Measurements from ENCODE around the gene C16orf96.
A peak's percentile ranks its signal among the peaks of the same experiment; 100 is the strongest.

The C16orf96 gene

GRCh38 chr16:4601864-4602186, 45.7 kb downstream of the C16orf96 start:
- DNase-seq (ENCODE audit: low spot score) = no peak

DNA sequence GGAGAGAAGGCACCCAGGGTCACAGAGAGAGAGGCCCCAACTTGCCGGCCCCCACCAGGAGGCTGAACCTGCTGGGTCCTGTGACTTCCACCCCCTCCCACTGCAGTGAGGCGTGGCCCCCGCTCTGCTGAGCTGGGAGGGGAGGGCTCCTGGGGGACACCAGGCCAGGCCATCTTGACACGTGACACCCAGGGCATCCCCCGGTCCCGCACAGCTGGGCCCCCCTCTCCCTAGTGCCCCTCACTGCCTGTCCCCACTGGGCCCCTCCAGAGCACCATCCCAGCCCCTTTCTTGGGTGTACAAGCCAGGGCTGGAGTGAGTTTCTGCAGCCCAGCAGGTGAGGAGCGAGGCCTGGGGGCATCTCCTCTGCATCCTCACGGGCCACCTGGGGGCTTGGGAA, 46.2 kb downstream of the C16orf96 start:
- DNase-seq (ENCODE audit: low spot score) = no peak

- DNase-seq (ENCODE audit: low spot score) = no peak
Measured at GRCh38 chr16:4603624-4604170, 47.6 kb downstream of the C16orf96 start.

GRCh38 chr16:4604401-4604800, 48.3 kb downstream of the C16orf96 start:
- no peak for DNase-seq (ENCODE audit: low spot score)

DNA sequence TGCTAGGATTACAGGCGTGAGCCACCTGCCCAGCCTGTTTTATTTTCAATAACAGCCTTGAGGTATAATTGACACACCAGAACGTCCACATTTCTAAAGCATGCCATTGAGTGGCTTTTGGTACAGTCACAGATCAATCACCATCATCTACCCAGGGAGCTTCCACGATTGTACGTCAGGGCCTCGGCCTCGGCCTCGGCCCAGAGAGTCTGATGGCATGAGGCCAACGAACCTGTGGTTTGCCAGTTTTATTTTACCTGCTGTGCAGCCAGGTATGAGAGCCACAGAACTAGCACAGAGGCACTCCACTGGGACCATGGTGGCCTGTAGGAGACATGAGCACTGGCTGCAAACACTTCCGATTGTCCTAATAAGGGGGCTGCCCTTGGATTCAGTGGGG, 50.2 kb downstream of the C16orf96 start:
- no peak for DNase-seq (ENCODE audit: low spot score)

DNA sequence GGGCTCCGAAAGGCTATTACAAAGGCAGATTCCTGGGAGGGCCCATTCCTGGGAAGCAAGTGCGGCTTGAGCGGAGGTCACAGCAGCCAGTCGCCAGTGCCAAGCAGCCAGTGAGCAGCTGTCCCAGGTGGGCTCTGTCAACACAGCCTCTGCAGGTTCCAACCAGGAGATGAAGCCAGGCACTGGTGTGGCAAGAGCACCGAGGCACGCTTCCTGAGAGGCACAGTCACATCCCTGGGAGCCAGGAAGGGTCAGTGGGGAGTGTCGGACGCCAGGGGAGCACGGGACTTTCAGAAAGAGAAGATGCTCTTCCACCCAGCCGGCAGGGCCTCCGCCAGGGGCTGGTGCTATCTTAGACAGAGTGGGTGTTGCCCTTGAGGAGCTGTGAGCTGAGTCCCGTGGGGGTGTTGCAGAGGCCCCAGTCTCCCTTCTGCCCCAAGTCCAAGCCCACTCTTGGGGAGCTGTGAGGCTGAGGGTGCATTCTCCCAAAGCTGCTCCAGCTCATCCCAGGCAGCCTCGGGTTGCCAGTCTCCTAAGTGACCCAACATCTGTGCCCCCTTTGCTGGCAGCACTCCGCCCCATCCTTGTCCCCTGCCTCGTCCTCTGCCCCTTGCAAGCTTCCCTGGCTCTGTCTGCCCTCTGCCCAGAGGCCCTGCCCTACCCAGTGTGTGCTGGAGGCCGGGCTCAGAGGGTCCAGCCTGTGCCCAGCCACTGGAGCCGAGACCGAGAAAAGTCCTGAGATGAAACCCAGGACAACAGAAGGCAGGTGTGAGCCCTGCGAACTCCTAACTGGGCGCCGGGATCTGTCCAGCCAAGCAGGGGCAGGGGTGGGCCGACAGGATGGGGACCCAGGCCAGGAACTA, 51.9 kb downstream of the C16orf96 start:
- no peak for DNase-seq (ENCODE audit: low spot score)

DNA sequence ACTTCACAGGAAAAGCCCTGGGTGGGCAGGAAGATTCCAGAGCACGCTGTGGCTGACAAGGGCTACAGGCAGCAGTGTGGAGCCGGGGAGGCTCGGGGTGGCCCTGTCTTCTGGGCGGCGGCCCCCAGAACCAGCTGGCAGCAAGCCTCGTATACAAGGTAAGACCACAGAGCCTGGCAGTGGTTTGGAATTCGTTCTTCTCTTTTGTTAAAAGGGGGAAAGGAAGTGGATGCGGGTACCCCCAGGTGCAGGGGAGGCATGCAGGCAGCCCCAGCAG, 52.5 kb downstream of the C16orf96 start:
- no peak for DNase-seq (ENCODE audit: low spot score)

GRCh38 chr16:4609200-4610010, 53.3 kb downstream of the C16orf96 start:
- DNase-seq (ENCODE audit: low spot score) = no peak

- no peak for DNase-seq (ENCODE audit: low spot score)
Measured at GRCh38 chr16:4610011-4611005, 54.2 kb downstream of the C16orf96 start.

DNA sequence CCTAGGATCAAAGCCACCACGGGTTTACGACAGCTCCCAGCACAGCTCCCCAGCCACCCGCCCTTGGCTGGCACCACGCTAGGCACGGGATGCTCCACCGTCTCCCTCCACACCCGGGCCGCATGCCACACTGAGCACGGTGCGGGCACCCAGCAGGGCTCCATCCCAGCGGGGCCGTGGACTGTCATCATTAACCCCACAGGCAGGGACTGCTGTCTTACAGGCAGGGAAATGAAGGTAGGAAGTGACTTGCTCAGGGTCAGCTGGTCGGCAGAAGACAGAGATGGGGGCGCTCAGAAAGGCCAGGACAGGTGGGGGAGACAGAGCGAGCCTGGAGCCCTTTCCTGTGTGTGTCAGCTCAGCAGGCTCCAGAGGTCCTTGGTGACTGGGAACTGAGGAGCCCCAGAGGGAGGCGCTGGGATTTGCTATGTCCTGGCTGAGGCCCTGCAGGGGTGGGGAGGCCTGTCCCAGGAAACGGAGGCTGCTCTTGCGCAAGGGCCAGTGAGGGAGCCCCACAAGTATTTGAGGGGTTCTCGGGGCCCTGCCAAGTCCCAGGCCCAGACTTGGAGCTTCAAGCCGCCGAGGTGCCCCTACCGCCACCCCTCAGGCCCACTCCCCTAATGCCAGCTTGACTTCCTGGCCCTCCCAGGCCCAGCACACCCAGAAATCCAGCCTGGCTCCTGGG, 55.3 kb downstream of the C16orf96 start:
- DNase-seq (ENCODE audit: low spot score) = no peak

- DNase-seq (ENCODE audit: low spot score) = no peak
Measured at GRCh38 chr16:4612474-4612931, 56.4 kb downstream of the C16orf96 start.

- DNase-seq (ENCODE audit: low spot score) = no peak
Measured at GRCh38 chr16:4612977-4613635, 57.0 kb downstream of the C16orf96 start.

DNA sequence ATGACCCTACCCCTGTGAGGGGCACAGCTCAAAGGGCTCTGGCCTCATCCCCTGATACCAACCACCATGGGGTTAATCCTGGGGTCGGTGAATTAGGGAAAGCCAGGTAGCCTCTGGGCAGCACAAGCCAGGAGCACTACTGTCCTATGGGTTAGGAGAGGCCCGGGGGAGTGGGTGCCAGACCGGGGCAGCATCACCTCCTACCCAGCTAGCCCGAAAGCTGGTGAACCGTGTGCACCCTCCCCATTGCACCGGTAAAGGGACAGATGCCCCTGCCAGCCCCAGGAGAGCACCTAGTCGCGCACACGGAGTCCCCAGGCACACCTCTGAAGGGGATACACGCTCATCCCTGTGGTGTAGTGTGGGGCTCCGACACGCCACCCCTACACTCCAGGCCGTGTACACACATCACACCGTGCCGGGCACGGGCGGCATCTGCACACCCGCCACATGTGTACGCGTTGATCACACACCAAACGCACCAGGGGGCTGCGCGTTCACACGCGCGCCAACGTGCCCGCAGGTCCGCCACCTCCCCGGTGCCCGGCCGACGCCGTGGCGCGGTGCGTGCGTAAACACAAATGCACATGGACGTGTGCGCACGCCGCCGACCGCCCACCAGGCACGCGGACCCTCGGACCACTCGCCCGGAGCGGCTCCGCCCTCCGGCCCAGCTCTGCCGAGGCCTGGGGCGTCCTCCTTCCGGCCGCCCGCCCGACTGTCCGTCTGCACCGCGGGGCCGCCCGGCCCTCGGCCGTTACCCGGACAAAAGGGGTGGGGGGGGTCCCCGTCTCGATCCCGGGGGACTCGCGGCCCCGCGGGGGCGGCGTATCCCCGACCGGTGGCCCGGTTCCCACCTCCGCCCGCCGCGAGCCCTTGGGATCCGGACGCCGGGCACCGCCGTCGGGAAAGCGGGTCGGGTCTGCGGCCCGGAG, 57.8 kb downstream of the C16orf96 start:
- peak; percentile 73 for DNase-seq (ENCODE audit: low spot score)

DNA sequence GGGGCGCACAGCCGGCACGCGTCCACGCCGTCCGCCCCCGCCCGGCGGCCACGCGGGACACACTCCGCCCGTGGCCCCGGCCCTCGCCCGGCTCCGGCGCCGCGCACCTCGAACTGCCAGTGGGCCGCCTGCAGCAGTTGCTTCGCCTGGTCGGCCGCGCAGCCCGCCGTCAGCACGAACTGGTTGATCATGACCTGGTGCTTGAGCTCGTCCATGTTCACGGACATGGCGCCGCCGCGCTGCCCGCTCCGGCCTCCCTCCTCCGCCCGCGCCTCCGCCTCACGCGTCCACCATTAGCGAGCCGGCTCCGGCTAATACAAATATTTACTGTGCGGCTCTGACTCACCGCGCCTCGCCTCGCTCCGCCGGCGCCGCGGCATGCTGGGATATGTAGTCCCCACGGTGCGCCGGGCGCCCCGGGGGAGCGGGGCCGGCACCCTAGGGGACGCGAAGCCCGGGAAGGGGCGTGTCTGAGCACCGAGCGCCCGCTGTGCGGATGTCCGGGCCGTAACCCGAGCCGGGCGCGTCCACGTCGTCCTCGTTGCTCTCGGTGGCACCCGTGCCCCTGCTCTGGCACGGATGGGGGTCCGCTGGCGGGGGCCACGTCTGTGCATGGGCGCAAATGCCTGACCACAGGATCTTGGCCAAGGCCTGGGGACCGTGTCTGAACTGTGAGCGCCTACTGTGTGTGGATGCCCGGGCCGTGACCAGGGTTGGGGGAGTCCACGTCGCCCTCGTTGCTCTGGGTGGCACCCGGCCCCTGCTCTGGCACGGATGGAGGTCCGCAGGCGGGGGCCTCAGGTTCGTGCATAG, 58.6 kb downstream of the C16orf96 start, which contains the start of gene UBALD1:
Gene UBALD1 (minus strand): TSS at position 318 of the 813 bp plus-strand sequence. CDS start 91 bp downstream, at position 227.
- DNase-seq (ENCODE audit: low spot score) = peak; percentile 85

- DNase-seq (ENCODE audit: low spot score) = no peak
Measured at GRCh38 chr16:4615384-4616046, 59.4 kb downstream of the C16orf96 start.

GRCh38 chr16:4616047-4616811, 60.1 kb downstream of the C16orf96 start:
- peak; percentile 100 for DNase-seq (ENCODE audit: low spot score)

GRCh38 chr16:4617880-4618279, 61.7 kb downstream of the C16orf96 start:
- DNase-seq (ENCODE audit: low spot score) = no peak

Data from ecto neural progenitor cell (in vitro differentiated cells).